ENCODE data around the gene NHS.

Gene NHS

DNA sequence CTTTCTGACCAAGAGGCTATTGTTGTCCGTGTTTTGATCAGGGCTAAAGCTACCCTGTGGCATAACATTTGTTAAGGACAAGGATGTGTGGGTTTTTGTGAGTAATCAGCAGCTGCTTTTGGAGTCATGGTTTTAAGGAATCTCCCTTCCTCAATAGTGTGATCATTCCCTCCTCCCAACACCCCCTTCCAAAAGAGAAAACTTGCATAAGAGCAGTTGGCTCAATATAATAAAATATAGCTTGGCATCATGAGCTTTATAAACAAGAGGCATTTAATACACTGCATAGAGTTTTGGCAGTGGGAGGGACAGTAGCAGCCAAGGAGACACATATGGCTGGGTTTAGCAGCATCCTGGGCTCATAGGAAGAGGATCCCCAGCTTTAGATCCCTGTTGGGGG, 84.7 kb downstream of the NHS start:
- DNase-seq (ENCODE audit: insufficient read length, low spot score) = no peak

DNA sequence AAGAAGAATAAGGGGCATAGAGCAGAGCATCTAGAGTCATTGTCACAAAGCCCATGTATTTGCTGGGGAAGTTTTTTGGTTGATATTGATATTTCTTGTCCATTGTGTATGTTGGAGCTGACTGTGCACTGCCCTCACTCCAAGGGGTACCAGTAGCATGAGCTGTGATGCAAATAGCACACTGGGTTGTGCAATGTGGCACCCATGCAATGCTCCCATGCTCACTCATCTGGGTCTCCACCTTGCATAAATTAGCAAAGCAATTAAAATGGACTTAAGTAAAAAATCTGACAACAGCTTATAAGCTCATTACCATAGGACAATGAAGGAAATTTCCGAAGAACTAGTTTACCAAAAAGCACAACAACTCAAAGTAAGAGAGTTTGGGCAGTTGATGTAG, 87.9 kb downstream of the NHS start:
- TF ChIP-seq, protein P1, sequence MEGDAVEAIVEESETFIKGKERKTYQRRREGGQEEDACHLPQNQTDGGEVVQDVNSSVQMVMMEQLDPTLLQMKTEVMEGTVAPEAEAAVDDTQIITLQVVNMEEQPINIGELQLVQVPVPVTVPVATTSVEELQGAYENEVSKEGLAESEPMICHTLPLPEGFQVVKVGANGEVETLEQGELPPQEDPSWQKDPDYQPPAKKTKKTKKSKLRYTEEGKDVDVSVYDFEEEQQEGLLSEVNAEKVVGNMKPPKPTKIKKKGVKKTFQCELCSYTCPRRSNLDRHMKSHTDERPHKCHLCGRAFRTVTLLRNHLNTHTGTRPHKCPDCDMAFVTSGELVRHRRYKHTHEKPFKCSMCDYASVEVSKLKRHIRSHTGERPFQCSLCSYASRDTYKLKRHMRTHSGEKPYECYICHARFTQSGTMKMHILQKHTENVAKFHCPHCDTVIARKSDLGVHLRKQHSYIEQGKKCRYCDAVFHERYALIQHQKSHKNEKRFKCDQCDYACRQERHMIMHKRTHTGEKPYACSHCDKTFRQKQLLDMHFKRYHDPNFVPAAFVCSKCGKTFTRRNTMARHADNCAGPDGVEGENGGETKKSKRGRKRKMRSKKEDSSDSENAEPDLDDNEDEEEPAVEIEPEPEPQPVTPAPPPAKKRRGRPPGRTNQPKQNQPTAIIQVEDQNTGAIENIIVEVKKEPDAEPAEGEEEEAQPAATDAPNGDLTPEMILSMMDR (IDR thresholded peaks at IDR 0.05; ENCODE audit: insufficient read depth, missing control alignments) = no peak
- DNase-seq (ENCODE audit: insufficient read length, low spot score) (no peak), FAIRE-seq (no peak)

More for the DNA sequence above, 84.7 kb downstream of the NHS start:
- TF ChIP-seq, protein P1 (IDR thresholded peaks at IDR 0.05; ENCODE audit: insufficient read depth, missing control alignments) = no peak
- no peak for FAIRE-seq

GRCh38 chrX:17464194-17464593, 89.2 kb downstream of the NHS start:
- no peak for FAIRE-seq
- TF ChIP-seq, protein P1 (IDR thresholded peaks at IDR 0.05; ENCODE audit: insufficient read depth, missing control alignments) = no peak
- DNase-seq (ENCODE audit: insufficient read length, low spot score) = no peak

- DNase-seq (ENCODE audit: insufficient read length, low spot score) (no peak), FAIRE-seq (no peak)
- TF ChIP-seq, protein P1 (IDR thresholded peaks at IDR 0.05; ENCODE audit: insufficient read depth, missing control alignments) = no peak
Measured at GRCh38 chrX:17465201-17465600, 90.2 kb downstream of the NHS start.

DNA sequence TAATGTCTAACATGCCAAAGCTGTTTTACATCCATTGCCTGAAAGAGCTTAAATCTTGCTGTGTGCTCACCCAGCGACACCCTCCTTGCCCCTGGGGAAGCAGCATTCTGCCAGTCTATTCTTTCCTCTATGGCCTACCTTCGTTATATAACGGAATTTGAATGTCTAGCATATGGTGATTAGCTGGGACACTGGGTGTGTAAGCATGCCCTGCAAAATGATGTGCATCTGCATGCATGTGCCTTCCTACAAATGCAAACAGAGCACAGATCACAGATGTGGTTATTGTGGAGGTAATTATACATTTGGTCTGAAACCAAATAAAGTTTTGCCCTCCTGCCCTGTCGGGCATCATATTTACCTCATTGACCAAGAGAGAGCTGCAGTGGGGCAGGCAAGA, 90.8 kb downstream of the NHS start:
- no peak for DNase-seq (ENCODE audit: insufficient read length, low spot score)
- TF ChIP-seq, protein P1 (IDR thresholded peaks at IDR 0.05; ENCODE audit: insufficient read depth, missing control alignments) = no peak
- no peak for FAIRE-seq

- TF ChIP-seq, protein P1 (IDR thresholded peaks at IDR 0.05; ENCODE audit: insufficient read depth, missing control alignments) = no peak
- DNase-seq (ENCODE audit: insufficient read length, low spot score) (no peak), FAIRE-seq (no peak)
Measured at GRCh38 chrX:17470136-17470535, 95.1 kb downstream of the NHS start.

DNA sequence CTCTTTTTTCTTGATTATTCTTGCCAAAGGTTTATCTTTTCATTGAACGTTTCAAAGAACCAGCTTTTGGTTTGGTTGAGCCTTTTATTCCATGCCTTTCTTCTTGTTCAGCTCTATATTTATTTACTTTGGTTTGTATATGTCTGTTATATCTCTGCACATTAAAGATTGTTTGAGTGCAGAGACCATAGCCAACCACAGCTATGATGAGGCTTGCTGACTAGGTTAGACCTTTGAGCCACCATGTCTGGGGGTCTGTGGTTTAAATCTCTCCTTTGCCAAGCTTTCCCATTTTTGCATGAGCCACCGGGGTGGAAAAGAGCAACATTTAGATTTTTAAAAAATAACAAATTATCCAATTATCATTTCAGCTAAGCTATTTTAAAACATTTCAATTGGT, 96.1 kb downstream of the NHS start:
- no peak for FAIRE-seq
- TF ChIP-seq, protein P1 (IDR thresholded peaks at IDR 0.05; ENCODE audit: insufficient read depth, missing control alignments) = no peak
- no peak for DNase-seq (ENCODE audit: insufficient read length, low spot score)

All from D721Med (cell line).